SU-DHL-6 (cell line): Measurements from ENCODE around the gene SPRTN.
A peak's percentile ranks its signal among the peaks of the same experiment; 100 is the strongest.

Experiments
- H2AFZ ChIP-seq: fragments of 200-600 bp; sonication (generic); 2 replicates; pipeline ENCODE4 v1.6.1; 2014; ENCODE audit warnings: low read depth, mild to moderate bottlenecking, moderate library complexity, mixed read lengths, antibody characterized with exemption, low read length; ENCODE audit not compliant: severe bottlenecking
- H3F3A ChIP-seq: fragments of 200-600 bp; shearing (Covaris generic); 2 replicates; pipeline ENCODE4 v1.6.0; 2016; ENCODE audit warnings: antibody characterized with exemption, mild to moderate bottlenecking; ENCODE audit not compliant: insufficient read depth
- H3K27ac ChIP-seq: fragments of 200-600 bp; sonication (generic); 2 replicates; pipeline ENCODE4 v1.5.1; 2016; ENCODE audit warnings: low read depth, mild to moderate bottlenecking, low read length, moderate library complexity, mixed read lengths
- H3K27me3 ChIP-seq: fragments of 200-600 bp; sonication (generic), shearing (Covaris generic); 2 replicates; pipeline ENCODE4 v1.6.0; 2014; ENCODE audit warnings: mild to moderate bottlenecking, low read length
- H3K36me3 ChIP-seq: fragments of 200-600 bp; sonication (generic); 2 replicates; pipeline ENCODE4 v1.6.1; 2014; ENCODE audit warnings: mild to moderate bottlenecking, low read length, mixed read lengths
- H3K4me2 ChIP-seq: fragments of 300-600, 200-600 bp; shearing (Covaris generic), sonication (generic); 2 replicates; pipeline ENCODE4 v1.6.0; 2014; ENCODE audit warnings: low read length, low read depth, mild to moderate bottlenecking; ENCODE audit not compliant: poor library complexity, severe bottlenecking
- H3K4me3 ChIP-seq: fragments of 200-600 bp; sonication (generic); 2 replicates; pipeline ENCODE4 v1.5.1; 2014; ENCODE audit warnings: antibody characterized with exemption, low read length, mild to moderate bottlenecking, mixed read lengths; ENCODE audit not compliant: insufficient read depth, poor library complexity, severe bottlenecking
- H3K79me2 ChIP-seq: fragments of 200-600 bp; sonication (generic); 2 replicates; pipeline ENCODE4 v1.6.1; 2014; ENCODE audit warnings: mild to moderate bottlenecking, low read length, moderate library complexity; ENCODE audit not compliant: insufficient read depth
- H3K9ac ChIP-seq: fragments of 200-600 bp; sonication (generic); 2 replicates; pipeline ENCODE4 v1.7.0; 2014; ENCODE audit warnings: mild to moderate bottlenecking, low read length
- H3K9me2 ChIP-seq: fragments of 200-600 bp; sonication (generic); replicated peaks from 2 replicates; pipeline ENCODE4 v1.6.1; 2014; ENCODE audit warnings: low read length; ENCODE audit not compliant: insufficient read depth
- H3K9me3 ChIP-seq: fragments of 200-600 bp; sonication (generic); 2 replicates; pipeline ENCODE4 v1.6.1; 2014; ENCODE audit warnings: low read length, mixed read lengths; ENCODE audit not compliant: insufficient read depth
- H4K20me1 ChIP-seq: fragments of 200-600 bp; sonication (generic); 2 replicates; pipeline ENCODE4 v1.6.1; 2014; ENCODE audit warnings: low read depth, mild to moderate bottlenecking, antibody characterized with exemption, low read length, moderate library complexity, mixed read lengths
- CTCF ChIP-seq: fragments of 200-600 bp; sonication (generic); IDR thresholded peaks from one replicate; pipeline ENCODE4 v1.5.1; 2017; ENCODE audit warnings: antibody characterized with exemption, mild to moderate bottlenecking, low read length, moderate library complexity; ENCODE audit not compliant: insufficient read depth, poor library complexity, severe bottlenecking
- EZH2phosphoT487 ChIP-seq: fragments of 200-600 bp; sonication (generic), shearing (Covaris generic); conservative IDR thresholded peaks from 2 replicates; pipeline ENCODE4 v1.6.1; 2018; ENCODE audit warnings: mild to moderate bottlenecking, antibody characterized with exemption, low read length, moderate library complexity, mixed read lengths

The SPRTN gene, protein sequence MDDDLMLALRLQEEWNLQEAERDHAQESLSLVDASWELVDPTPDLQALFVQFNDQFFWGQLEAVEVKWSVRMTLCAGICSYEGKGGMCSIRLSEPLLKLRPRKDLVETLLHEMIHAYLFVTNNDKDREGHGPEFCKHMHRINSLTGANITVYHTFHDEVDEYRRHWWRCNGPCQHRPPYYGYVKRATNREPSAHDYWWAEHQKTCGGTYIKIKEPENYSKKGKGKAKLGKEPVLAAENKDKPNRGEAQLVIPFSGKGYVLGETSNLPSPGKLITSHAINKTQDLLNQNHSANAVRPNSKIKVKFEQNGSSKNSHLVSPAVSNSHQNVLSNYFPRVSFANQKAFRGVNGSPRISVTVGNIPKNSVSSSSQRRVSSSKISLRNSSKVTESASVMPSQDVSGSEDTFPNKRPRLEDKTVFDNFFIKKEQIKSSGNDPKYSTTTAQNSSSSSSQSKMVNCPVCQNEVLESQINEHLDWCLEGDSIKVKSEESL

GRCh38 chr1:231338270-231339128, at the start of gene SPRTN:
Gene SPRTN (plus strand): TSS chr1:231338293. CDS start chr1:231338384, 91 bp downstream.
- Histone ChIP-seq H3K9me2 (no peaks in the 10 kb centered on the region), H3K27me3 (no peaks in the 10 kb centered on the region), H3K9me3 (no peaks in the 10 kb centered on the region), H3K79me2 (peaks cover 76% of the 10 kb centered on the region), H2AFZ (peak within 1 kb of the TSS; percentile 75), H3K9ac (peak within 1 kb of the TSS; percentile 83), H3K4me3 (peak within 1 kb of the TSS; percentile 70), H3K4me2 (peak within 1 kb of the TSS; percentile 99), H3K27ac (peak within 1 kb of the TSS; percentile 96), H3K36me3 (peaks cover 4% of the 10 kb centered on the region; the same call in 1 of the 2 replicates), H3F3A (peaks cover 5% of the 10 kb centered on the region; the same call in 1 of the 2 replicates), H4K20me1 (peaks cover 18% of the 10 kb centered on the region)
- no peak for TF ChIP-seq EZH2phosphoT487
- no peak for TF ChIP-seq CTCF

DNA sequence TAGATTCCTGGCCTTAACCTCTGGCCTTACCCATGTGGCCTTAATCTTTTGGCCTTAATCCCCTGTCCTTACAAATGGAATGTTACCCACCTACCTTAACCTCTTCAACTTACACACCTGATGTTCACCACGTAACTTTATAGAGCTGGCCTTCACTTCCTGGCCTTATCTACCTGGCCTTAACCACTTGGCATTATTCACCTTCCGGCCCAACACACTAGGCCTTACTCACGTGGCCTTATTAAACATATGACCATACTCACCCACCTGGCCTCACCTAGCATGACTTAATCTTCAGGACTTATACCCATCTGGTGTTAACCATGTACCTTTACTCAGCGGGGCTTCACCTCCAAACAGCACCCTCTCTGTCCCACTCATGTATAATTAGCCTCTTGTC, 42.2 kb upstream of the SPRTN start:
- Histone ChIP-seq H3K79me2 (no peaks in the 10 kb centered on the region), H3K9me2 (no peaks in the 10 kb centered on the region), H2AFZ (no peak overlapping the region), H3K36me3 (no peaks in the 10 kb centered on the region), H3K27me3 (no peaks in the 10 kb centered on the region), H3K27ac (no peak overlapping the region), H3K4me3 (no peak overlapping the region), H3K9me3 (no peaks in the 10 kb centered on the region), H3K9ac (no peak overlapping the region), H3F3A (no peaks in the 10 kb centered on the region), H4K20me1 (no peaks in the 10 kb centered on the region), H3K4me2 (no peak overlapping the region)
- TF ChIP-seq CTCF (no peak), EZH2phosphoT487 (no peak)

DNA sequence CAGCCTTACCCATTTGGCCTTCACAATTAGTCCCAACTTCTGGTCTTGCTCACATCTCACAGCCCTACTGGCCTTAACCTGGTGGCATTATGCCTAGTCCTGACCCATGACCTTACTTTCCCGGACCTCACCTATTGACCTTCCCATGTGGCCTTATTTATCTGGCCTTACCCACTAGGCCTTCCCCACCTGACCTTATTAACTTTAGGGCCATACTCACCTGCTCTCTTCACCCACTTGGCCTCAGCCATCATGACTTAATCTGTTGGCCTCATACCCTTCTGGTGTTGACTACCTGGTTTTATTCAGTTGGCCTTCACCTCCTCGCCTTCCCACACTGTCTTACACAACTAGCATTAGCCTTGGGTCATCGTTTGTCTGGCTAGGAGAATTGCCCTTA, 36.1 kb upstream of the SPRTN start:
- H3K9me3 ChIP-seq = no peaks in the 10 kb centered on the region
- no peaks in the 10 kb centered on the region for H4K20me1 ChIP-seq
- H3K27ac ChIP-seq = no peak overlapping the region
- H3K79me2 ChIP-seq = no peaks in the 10 kb centered on the region
- no peak overlapping the region for H3K4me3 ChIP-seq
- H3K36me3 ChIP-seq = no peaks in the 10 kb centered on the region
- H3K4me2 ChIP-seq = no peak overlapping the region
- H3K9me2 ChIP-seq = no peaks in the 10 kb centered on the region
- H2AFZ ChIP-seq = no peak overlapping the region
- H3K27me3 ChIP-seq = no peaks in the 10 kb centered on the region
- no peak for TF ChIP-seq CTCF
- TF ChIP-seq EZH2phosphoT487 = no peak
- H3F3A ChIP-seq = no peaks in the 10 kb centered on the region
- H3K9ac ChIP-seq = no peak overlapping the region
